CD1c-positive myeloid dendritic cell (primary cell): ENCODE data around the gene OGFOD3.
"Not testable (repeated sequence)": the region's sequence is repeated elsewhere in the genome, so short reads cannot be mapped to it uniquely, and the experiment has no call there.

Source experiments
- DNase-seq: peaks from one replicate; pipeline ENCODE4 v3.0.0-alpha.2; 2016; ENCODE audit errors: extremely low spot score

The OGFOD3 gene

GRCh38 chr17:82355770-82356427 is 62.5 kb downstream of the OGFOD3 start:
- DNase-seq, result no peak

GRCh38 chr17:82354804-82355308 is 63.5 kb downstream of the OGFOD3 start:
- DNase-seq, result no peak

GRCh38 chr17:82353484-82353883 is 64.9 kb downstream of the OGFOD3 start:
- no peak for DNase-seq

DNA sequence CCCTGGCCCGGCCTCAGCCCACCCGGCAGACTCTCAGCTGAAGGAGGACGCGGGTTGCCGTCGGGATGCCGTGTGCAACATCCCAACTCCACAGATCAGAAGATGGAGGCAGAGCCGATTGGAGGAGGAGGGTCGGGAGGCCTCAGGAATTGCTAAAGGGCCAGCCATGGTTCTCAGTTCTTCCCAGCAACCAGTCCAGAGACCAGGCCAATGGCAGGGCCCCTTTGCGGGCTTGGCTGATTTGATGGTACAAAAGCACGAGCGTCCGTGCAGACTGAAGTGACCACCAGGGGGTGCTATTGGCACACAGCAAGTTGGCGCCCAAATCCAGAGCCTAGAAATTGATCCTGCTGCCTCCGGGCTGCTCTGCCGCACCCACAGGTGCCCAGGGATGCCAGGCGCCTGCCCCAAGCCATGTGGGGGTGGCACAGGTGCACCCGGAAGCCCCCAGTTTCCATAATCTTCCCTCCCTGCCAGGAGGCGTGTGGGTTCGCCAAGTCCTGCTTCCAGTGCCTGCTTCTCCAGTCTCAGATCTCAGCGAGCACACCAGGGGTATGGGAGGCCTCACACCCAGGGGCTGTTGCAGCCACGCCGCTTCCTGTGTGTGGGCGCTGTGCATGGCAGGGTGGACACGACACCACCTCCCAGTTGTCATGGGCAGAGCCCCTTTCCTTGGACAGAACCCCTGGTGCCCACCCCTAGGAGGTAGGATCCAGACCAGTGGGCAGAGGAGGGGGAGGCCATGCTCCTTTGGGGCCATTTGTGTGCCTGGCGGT is 66.5 kb downstream of the OGFOD3 start:
- peak; percentile 93 for DNase-seq

GRCh38 chr17:82351254-82351712 is 67.1 kb downstream of the OGFOD3 start:
- DNase-seq, result no peak

DNA sequence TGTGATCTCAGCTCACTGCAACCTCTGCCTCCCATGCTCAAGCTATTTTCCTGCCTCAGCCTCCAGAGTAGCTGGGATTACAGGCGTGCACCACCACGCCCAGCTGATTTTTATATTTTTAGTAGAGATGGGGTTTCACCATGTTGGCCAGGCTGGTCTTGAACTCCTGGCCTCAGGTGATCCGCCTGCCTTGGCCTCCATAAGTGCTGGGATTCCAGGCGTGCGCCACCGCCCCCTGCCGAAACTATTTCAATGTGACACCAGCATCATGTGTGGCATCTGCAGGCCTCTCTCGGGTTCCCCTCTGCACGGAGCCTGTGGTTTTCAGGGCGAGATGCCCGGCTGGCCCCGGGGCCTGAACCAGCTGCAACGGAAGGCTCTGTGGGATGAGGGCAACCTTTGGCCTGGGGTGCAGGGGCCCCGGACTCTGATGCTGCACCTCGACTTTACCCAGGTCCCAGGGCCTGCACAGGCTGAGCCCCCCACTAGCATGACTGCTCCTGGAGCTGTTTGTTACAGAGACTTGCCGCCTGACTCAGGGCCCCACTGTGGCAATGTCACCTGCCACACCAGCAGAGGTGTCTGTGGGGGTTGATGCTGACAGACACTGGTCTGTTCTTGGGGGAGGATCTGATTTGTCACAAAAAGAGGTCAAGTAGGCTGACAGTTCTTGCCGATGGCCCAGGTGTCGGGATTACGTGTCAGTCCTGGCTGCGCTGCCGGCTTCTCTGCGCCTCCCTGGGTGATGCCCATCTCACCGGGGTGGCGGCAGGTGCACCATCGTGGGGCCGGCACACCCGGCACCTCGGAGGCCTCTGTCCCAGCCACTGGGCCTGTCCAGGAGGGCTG is 68.0 kb downstream of the OGFOD3 start:
- peak; percentile 30 for DNase-seq

DNA sequence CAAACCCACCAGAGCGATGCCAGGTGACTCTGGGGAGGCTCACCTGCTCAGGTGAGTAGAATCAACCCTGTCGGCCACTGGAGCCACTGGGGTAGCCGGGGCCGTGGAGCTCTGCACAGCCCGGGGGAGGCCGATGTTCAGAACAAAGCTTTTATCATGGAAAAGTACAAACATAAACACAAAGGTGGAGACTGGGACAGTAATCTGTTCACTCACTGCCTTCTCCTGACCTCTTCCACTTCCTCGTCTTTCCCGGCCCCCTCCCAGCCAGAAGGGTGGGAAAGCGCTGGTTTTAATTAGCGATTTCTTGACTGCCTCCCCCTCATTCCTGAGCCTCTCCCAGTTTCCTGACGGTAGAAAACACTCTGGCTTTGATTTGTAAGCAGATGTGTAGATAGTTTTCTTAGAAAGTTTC is 69.1 kb downstream of the OGFOD3 start:
- no peak for DNase-seq

- DNase-seq, result no peak
Observed at GRCh38 chr17:82348866-82349265, 69.5 kb downstream of the OGFOD3 start.

DNA sequence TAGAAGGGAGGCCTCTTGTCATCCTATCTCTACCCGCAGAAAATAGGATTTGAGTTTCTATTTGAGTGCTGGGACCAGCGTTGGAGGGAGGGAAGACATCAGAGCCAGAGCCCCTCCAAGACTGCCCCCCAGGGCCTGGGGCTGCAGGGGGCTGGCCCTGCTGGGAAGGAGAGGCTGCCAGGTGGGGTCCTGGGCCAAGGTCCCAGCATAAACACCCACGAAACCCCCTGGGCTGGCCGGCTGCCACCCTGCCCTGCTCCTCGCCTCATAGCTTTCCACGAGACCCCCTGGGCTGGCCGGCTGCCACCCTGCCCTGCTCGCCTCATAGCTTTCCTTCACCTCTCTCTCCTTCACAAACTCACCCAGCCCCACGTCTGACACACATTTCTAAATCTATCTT is 70.0 kb downstream of the OGFOD3 start:
- no peak for DNase-seq

- not testable (repeated sequence) for DNase-seq
Observed at GRCh38 chr17:82347994-82348393, 70.4 kb downstream of the OGFOD3 start.

GRCh38 chr17:82346342-82347300 is 71.8 kb downstream of the OGFOD3 start:
- DNase-seq, result peak; percentile 28

DNA sequence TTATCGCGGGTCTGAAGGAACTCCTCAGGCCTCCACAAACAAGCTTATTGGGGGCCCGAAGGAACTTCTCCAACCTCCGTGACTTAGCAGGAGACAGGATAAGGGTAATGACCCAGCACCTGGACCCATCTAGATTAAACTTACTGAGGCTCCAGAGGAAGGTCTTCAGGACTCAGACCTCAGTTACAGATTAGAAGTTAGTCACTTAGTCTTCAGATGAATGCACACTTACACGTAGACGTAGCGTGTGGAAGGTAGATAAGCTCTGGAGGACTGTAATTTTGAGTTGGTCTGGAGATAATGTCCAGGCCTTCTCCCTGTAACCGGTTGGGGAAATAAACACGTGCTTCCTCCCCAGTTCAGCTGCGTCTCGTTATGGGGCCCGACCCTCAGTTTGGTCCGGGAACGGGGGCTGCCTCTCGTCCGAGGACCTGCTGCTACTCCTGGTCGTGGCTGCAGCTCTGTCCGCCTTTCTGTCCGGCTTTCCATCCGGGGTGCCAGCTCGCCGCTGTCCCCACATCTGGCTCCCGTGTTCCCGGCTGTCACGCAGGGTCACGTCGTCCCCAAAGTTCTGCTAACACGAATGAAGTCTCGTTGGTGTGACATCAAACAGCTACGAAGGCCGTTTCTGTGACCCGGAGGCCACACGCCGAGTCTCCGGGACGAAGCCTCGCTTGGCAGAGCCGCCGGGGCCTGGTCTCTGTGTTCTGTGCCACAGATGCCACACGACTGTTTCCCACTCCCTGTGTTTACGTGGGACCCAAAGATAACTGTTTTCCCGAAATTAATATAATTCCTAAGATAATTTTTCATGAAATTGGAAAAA is 73.0 kb downstream of the OGFOD3 start:
- DNase-seq, result no peak

DNA sequence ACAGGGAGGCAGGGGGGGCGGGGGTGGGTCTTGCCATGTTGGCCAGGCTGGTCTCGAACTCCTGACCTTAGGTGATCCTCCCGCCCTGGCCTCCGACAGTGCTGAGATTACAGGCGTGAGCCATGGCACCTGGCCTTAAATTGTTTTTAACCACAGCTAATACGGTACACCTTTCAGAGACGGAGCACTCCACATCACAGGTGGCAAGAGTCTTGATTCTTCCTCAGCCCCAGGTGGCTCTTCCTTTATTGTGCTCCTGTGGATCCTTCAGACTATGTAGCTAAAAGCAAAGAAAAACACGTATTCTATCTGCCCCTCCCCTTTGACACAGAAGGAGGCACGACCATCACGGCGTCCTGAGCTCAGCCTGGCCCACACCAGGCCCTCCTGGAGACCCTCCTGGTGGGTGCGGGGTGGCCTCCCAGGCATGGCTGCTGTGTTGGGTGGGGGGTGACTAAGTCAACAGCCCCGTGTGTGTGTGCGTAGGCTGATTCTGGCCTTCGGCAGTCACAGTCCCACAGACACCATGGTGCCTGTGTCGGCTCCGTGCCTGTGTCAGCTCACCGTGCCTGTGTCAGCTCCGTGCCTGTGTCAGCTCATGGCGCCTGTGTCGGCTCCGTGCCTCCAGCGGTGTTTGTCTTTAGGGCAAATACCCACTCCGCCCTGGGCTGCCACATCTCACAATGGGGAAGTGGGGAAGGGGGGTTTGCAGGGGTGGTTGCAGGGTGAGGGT is 74.0 kb downstream of the OGFOD3 start:
- no peak for DNase-seq

DNA sequence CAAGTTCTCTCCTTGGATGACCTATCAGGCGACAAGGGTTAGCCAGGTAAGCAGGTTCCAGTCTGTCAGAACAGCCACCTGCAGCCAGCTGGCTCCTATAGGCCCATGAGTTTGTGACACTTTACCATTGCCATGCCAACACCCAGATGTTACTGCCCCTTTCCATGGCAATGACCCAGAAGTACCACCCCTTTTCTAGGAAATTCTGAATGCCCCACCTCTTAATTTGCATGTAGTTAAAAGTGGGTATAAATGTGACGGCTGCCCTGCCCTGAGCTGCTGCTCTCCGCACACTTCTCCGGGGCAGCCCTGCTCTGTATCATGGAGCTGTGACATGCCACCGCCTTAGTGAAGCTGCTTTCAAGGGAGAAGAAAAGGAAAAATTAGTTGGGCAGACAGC is 74.8 kb downstream of the OGFOD3 start:
- no peak for DNase-seq

DNA sequence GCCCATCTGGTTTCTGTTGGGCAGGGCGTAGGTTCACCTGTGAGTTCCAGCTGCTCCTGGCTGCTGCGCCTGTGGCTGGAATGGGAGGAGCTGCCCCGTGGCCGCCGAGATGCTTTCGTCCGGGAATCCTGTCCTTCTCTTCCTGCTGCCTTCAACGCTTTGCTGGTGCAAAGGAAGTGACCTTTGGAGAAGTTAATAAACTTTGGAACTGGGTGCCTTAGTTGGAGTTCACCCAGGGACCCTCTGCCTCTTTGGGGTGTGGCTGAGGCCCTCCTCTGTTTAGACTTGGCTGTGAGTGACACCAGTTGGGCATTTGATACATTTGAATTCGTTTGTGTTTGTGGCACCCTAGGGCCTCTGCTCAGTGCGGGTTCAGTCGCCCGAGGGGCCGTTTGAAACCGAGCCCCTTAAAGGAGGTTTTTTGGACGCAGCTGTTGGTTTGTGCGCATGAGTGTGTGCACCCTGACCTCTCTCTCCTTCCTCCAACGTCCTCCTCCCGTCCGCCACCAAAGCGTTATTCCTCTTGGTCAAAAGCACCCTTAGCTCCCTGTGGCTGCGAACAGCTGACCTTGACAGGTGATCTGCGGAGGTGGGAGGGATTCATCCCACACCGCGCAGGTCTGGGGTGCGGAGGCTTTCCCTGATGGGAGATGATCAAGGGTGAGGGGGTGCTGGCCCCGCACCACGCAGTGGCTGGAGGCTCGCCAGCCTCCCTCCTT is 75.9 kb downstream of the OGFOD3 start:
- no peak for DNase-seq

GRCh38 chr17:82339634-82340580 is 78.5 kb downstream of the OGFOD3 start:
- no peak for DNase-seq
